Measurements from ENCODE around the gene SLC25A44. TPM values are rescaled to one million over a fixed set of nuclear protein-coding genes. Genes with fewer than 3 reads are reported as not detected.

Gene SLC25A44
- total RNA-seq, 2 experiments from 2014 or later = 11.6 to 13.0 TPM

DNA sequence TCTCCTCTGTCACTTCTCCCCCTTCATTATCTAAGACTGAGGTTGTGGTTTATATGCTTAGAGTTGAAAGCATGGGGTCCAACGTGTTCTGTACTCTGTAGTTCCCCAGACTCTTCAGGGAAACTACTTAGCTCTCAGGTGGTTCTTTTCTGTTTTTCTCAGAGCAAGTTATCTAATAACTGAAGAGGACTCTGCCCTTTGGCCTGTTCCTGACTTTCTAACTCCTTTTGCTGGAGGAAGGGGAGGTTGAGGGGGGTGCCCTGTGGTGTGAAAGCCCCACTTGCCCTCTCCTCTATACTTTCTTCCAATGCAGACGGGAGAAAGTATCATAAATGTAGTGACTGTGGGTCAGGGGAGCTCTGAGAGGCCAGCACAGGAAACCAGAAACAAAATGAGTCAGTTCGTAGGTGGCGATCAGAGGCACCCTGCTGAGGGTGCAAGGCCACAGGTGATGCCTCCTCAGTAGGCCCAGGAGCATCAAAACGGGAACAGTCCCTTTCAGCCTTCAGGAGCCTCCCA is 5.0 kb downstream of the SLC25A44 start:
- CTCF ChIA-PET = interaction anchor here (2.1 kb wide), 1 partner anchor 26 kb away, joined by 9 read pairs; no protein-coding TSS in a partner anchor
- no peak overlapping the region for H3K27ac ChIP-seq (ENCODE audit: low read depth in 1 of 2, low read length in 2 of 2)
- no peak for ATAC-seq (ENCODE audit: poor library complexity)
- no peaks in the 10 kb centered on the region for H3K27me3 ChIP-seq (ENCODE audit: control insufficient read depth in 1 of 2, insufficient read depth in 2 of 2, low read length in 2 of 2)
- intact Hi-C loops (cut with DNase I, micrococcal nuclease) = no loop called here
- H3K27me3 Mint-ChIP-seq = no peaks in the 10 kb centered on the region
- H3K4me3 ChIP-seq (ENCODE audit: low read length) = no peak overlapping the region
- H3K4me1 Mint-ChIP-seq (ENCODE audit: low read depth) = peaks cover 53% of the 10 kb centered on the region
- no peak for DNase-seq
- peaks cover 49% of the 10 kb centered on the region for H3K4me1 ChIP-seq (ENCODE audit: insufficient read depth, low read length)
- peak overlapping the region; percentile 12 for H3K4me3 Mint-ChIP-seq
- TF ChIP-seq CTCF (IDR thresholded peaks at IDR 0.05) = no peak
- H3K27ac Mint-ChIP-seq = peak overlapping the region; percentile 3
- H3K36me3 Mint-ChIP-seq (ENCODE audit: low read depth) = peaks cover 46% of the 10 kb centered on the region
- H3K9me3 ChIP-seq (ENCODE audit: control insufficient read depth in 1 of 2, insufficient read depth in 1 of 2, low read length in 2 of 2) = no peaks in the 10 kb centered on the region
- peaks cover 59% of the 10 kb centered on the region for H3K36me3 ChIP-seq (ENCODE audit: insufficient read depth, low read length)
- no peaks in the 10 kb centered on the region for H3K9me3 Mint-ChIP-seq
- POLR2A ChIA-PET = interaction anchor here (3.6 kb wide), 1 partner anchor 14 kb away, joined by 10 read pairs; the partner anchor contains the start of gene PMF1

DNA sequence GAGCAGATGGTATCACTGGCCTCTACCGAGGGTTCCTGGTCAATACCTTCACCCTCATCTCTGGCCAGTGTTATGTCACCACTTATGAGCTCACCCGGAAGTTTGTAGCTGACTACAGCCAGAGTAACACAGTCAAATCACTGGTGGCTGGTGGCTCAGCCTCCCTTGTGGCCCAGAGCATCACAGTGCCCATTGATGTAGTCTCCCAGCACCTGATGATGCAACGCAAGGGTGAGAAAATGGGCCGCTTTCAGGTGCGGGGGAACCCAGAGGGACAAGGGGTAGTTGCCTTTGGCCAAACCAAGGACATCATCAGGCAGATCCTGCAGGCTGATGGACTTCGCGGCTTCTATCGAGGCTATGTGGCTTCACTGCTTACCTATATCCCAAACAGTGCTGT is 6.1 kb downstream of the SLC25A44 start:
- H3K36me3 ChIP-seq (ENCODE audit: insufficient read depth, low read length) = peaks cover 65% of the 10 kb centered on the region

DNA sequence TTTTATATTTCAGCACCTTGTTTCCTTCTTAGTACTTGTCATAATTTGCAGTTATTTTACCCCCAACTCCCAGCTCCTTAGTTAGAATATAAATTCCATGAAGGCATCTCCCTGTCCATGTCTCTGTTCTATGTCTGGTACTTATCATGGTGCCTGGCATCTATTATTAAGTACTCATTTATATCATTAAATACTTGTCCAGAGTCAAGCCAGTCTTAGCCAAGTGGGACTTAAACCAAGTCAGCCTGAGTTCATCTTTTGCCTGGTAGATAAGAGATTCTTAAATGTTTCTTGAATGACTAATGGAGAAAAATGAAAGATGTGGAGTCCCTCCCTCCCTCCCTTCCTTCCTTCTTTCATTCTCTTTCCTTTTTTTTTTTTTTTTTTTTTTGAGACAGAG is 9.4 kb downstream of the SLC25A44 start:
- H3K27ac ChIP-seq (ENCODE audit: low read depth in 1 of 2, low read length in 2 of 2) = no peak overlapping the region
- H3K27me3 ChIP-seq (ENCODE audit: control insufficient read depth in 1 of 2, insufficient read depth in 2 of 2, low read length in 2 of 2) = no peaks in the 10 kb centered on the region
- H3K27me3 Mint-ChIP-seq = no peaks in the 10 kb centered on the region
- POLR2A ChIA-PET = interaction anchor here (2.2 kb wide), 1 partner anchor 10 kb away, joined by 8 read pairs; the partner anchor contains the start of gene PMF1
- DNase-seq = no peak
- peaks cover 27% of the 10 kb centered on the region for H3K4me1 Mint-ChIP-seq (ENCODE audit: low read depth)
- H3K36me3 Mint-ChIP-seq (ENCODE audit: low read depth) = peaks cover 50% of the 10 kb centered on the region
- CTCF ChIA-PET = no interaction called here
- no peak overlapping the region for H3K27ac Mint-ChIP-seq
- peaks cover 22% of the 10 kb centered on the region for H3K4me1 ChIP-seq (ENCODE audit: insufficient read depth, low read length)
- intact Hi-C loops (cut with DNase I, micrococcal nuclease) = no loop called here
- H3K36me3 ChIP-seq (ENCODE audit: insufficient read depth, low read length) = peaks cover 69% of the 10 kb centered on the region
- H3K4me3 ChIP-seq (ENCODE audit: low read length) = no peak overlapping the region
- no peak overlapping the region for H3K4me3 Mint-ChIP-seq
- no peak for ATAC-seq (ENCODE audit: poor library complexity)
- H3K9me3 Mint-ChIP-seq = no peaks in the 10 kb centered on the region
- no peaks in the 10 kb centered on the region for H3K9me3 ChIP-seq (ENCODE audit: control insufficient read depth in 1 of 2, insufficient read depth in 1 of 2, low read length in 2 of 2)
- no peak for TF ChIP-seq CTCF (IDR thresholded peaks at IDR 0.05)

More for the DNA sequence above, 6.1 kb downstream of the SLC25A44 start:
- no peaks in the 10 kb centered on the region for H3K9me3 Mint-ChIP-seq
- ChIA-PET POLR2A (interaction anchor here (3.6 kb wide), 1 partner anchor 13 kb away, joined by 10 read pairs; the partner anchor contains the start of gene PMF1), CTCF (no interaction called here)
- H3K36me3 Mint-ChIP-seq (ENCODE audit: low read depth) = peaks cover 41% of the 10 kb centered on the region
- H3K27me3 Mint-ChIP-seq = no peaks in the 10 kb centered on the region
- TF ChIP-seq CTCF (IDR thresholded peaks at IDR 0.05) = no peak
- H3K4me1 Mint-ChIP-seq (ENCODE audit: low read depth) = peaks cover 43% of the 10 kb centered on the region
- ATAC-seq (ENCODE audit: poor library complexity) (no peak), DNase-seq (no peak)
- Histone ChIP-seq H3K4me3 (ENCODE audit: low read length) (no peak overlapping the region), H3K9me3 (ENCODE audit: control insufficient read depth in 1 of 2, insufficient read depth in 1 of 2, low read length in 2 of 2) (no peaks in the 10 kb centered on the region), H3K4me1 (ENCODE audit: insufficient read depth, low read length) (peaks cover 39% of the 10 kb centered on the region), H3K27ac (ENCODE audit: low read depth in 1 of 2, low read length in 2 of 2) (no peak overlapping the region), H3K27me3 (ENCODE audit: control insufficient read depth in 1 of 2, insufficient read depth in 2 of 2, low read length in 2 of 2) (no peaks in the 10 kb centered on the region)
- no peak overlapping the region for H3K4me3 Mint-ChIP-seq
- H3K27ac Mint-ChIP-seq = no peak overlapping the region
- intact Hi-C loops (cut with DNase I, micrococcal nuclease) = no loop called here

Measured in CD4-positive, alpha-beta T cell (primary cell).